ENCODE measurements around the gene PTEN.
"Not testable (repeated sequence)": the region's sequence is repeated elsewhere in the genome, so short reads cannot be mapped to it uniquely, and the experiment has no call there.

The PTEN gene

DNA sequence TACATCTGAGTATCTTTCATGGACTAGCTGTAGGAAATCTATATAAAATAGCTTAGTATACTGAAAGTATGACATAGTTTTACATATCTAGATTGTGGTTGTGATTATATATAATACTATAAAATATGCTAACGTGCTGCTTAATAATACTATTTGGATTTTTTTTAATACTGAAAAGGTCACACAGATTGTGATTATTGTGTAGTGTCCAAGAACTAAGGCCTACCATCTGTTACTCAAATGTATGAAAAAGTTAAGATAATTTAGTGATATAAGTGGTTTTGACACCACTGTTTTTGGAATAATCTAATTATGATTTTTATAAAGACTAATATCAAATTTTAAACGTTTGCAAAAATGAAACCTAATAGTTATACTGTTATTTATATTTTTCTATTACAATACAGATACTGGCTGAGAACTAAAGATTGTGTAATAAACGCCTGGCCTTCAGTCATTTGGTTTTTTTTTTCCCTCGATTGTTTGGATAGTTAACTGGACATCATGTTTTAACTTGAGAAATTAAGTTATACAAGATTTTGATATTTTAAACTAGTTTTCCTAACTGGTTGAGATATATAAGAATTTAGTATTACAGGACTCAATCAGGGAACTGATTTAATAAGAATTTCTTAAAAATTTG is 12.6 kb downstream of the PTEN start:
- no peaks in the 10 kb centered on the region for H3K27me3 ChIP-seq (ENCODE audit: insufficient read depth, low read length)
- H3K4me3 ChIP-seq (ENCODE audit: low read length): no peak overlapping the region
- H3K9ac ChIP-seq (ENCODE audit: low read depth, low read length): no peak overlapping the region
- no peaks in the 10 kb centered on the region for H3K9me3 ChIP-seq (ENCODE audit: insufficient read depth, low read depth, low read length)
- WGBS: 98% methylated on average over 3 of the region's 4 CpGs
- no peak overlapping the region for H3K27ac ChIP-seq (ENCODE audit: low read depth, low read length)
- H3K36me3 ChIP-seq (ENCODE audit: insufficient read depth, low read length): peaks cover 17% of the 10 kb centered on the region
- H3K4me1 ChIP-seq (ENCODE audit: insufficient read depth, low read length): peaks cover 13% of the 10 kb centered on the region

- Histone ChIP-seq H3K9ac (ENCODE audit: low read depth, low read length) (no peak overlapping the region), H3K9me3 (ENCODE audit: insufficient read depth, low read depth, low read length) (no peaks in the 10 kb centered on the region), H3K4me3 (ENCODE audit: low read length) (no peak overlapping the region), H3K27ac (ENCODE audit: low read depth, low read length) (no peak overlapping the region), H3K36me3 (ENCODE audit: insufficient read depth, low read length) (peaks cover 21% of the 10 kb centered on the region), H3K4me1 (ENCODE audit: insufficient read depth, low read length) (peaks cover 10% of the 10 kb centered on the region), H3K27me3 (ENCODE audit: insufficient read depth, low read length) (no peaks in the 10 kb centered on the region)
- 94% methylated on average over 8 of the region's 9 CpGs for WGBS
These were observed 15.4 kb downstream of the PTEN start for GRCh38 chr10:87878664-87879459.

GRCh38 chr10:87880336-87880735 is 16.9 kb downstream of the PTEN start:
- Histone ChIP-seq H3K4me3 (ENCODE audit: low read length) (no peak overlapping the region), H3K9ac (ENCODE audit: low read depth, low read length) (no peak overlapping the region), H3K27ac (ENCODE audit: low read depth, low read length) (no peak overlapping the region), H3K27me3 (ENCODE audit: insufficient read depth, low read length) (no peaks in the 10 kb centered on the region), H3K36me3 (ENCODE audit: insufficient read depth, low read length) (peaks cover 28% of the 10 kb centered on the region), H3K9me3 (ENCODE audit: insufficient read depth, low read depth, low read length) (peaks cover 4% of the 10 kb centered on the region; the same call in 1 of the 2 replicates), H3K4me1 (ENCODE audit: insufficient read depth, low read length) (peaks cover 5% of the 10 kb centered on the region; the same call in 1 of the 2 replicates)

GRCh38 chr10:87881373-87882059 is 18.1 kb downstream of the PTEN start:
- H3K27ac ChIP-seq (ENCODE audit: low read depth, low read length); H3K4me3 ChIP-seq (ENCODE audit: low read length); H3K4me1 ChIP-seq (ENCODE audit: insufficient read depth, low read length); H3K27me3 ChIP-seq (ENCODE audit: insufficient read depth, low read length); H3K9ac ChIP-seq (ENCODE audit: low read depth, low read length): not testable (repeated sequence)
- Histone ChIP-seq H3K9me3 (ENCODE audit: insufficient read depth, low read depth, low read length) (peaks cover 12% of the 10 kb centered on the region), H3K36me3 (ENCODE audit: insufficient read depth, low read length) (peaks cover 39% of the 10 kb centered on the region)
- WGBS: 95% methylated on average over 5 of the region's 5 CpGs

GRCh38 chr10:87882555-87883294 is 19.3 kb downstream of the PTEN start:
- no peak overlapping the region for H3K9ac ChIP-seq (ENCODE audit: low read depth, low read length)
- no peak overlapping the region for H3K4me3 ChIP-seq (ENCODE audit: low read length)
- peaks cover 5% of the 10 kb centered on the region; the same call in 1 of the 2 replicates for H3K4me1 ChIP-seq (ENCODE audit: insufficient read depth, low read length)
- 86% methylated on average over 2 of the region's 2 CpGs for WGBS
- H3K27ac ChIP-seq (ENCODE audit: low read depth, low read length): no peak overlapping the region
- H3K9me3 ChIP-seq (ENCODE audit: insufficient read depth, low read depth, low read length): peaks cover 12% of the 10 kb centered on the region
- H3K27me3 ChIP-seq (ENCODE audit: insufficient read depth, low read length): no peaks in the 10 kb centered on the region
- H3K36me3 ChIP-seq (ENCODE audit: insufficient read depth, low read length): peaks cover 51% of the 10 kb centered on the region

DNA sequence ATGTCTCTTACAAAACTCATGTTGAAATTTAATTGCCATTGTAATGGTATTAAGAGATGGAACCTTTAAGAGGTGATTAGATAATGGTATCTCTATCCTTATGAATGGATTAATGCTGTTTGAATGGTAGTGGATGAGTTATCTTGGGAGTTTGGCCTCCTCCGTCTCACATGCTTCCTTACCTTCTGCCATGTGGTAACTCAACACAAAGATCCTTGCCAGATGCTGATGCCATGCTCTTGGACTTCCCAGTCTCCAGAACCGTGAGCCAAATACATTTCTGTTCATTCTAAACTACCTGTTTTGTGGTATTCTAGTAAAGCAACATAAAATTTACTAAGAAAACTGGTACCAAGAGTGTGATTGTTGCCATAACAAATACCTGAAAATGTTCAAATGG is 23.2 kb downstream of the PTEN start:
- 82% methylated on average over 2 of the region's 2 CpGs for WGBS
- no peaks in the 10 kb centered on the region for H3K27me3 ChIP-seq (ENCODE audit: insufficient read depth, low read length)
- H3K27ac ChIP-seq (ENCODE audit: low read depth, low read length): no peak overlapping the region
- H3K4me3 ChIP-seq (ENCODE audit: low read length): no peak overlapping the region
- no peak overlapping the region for H3K9ac ChIP-seq (ENCODE audit: low read depth, low read length)
- H3K36me3 ChIP-seq (ENCODE audit: insufficient read depth, low read length): peaks cover 36% of the 10 kb centered on the region
- H3K9me3 ChIP-seq (ENCODE audit: insufficient read depth, low read depth, low read length): peaks cover 12% of the 10 kb centered on the region
- H3K4me1 ChIP-seq (ENCODE audit: insufficient read depth, low read length): no peaks in the 10 kb centered on the region

GRCh38 chr10:87887146-87887545 is 23.7 kb downstream of the PTEN start:
- 97% methylated on average over 1 of the region's 1 CpG for WGBS

GRCh38 chr10:87887548-87888289 is 24.3 kb downstream of the PTEN start:
- Histone ChIP-seq H3K27ac (ENCODE audit: low read depth, low read length) (no peak overlapping the region), H3K4me1 (ENCODE audit: insufficient read depth, low read length) (no peaks in the 10 kb centered on the region), H3K27me3 (ENCODE audit: insufficient read depth, low read length) (no peaks in the 10 kb centered on the region), H3K36me3 (ENCODE audit: insufficient read depth, low read length) (peaks cover 32% of the 10 kb centered on the region), H3K4me3 (ENCODE audit: low read length) (no peak overlapping the region), H3K9ac (ENCODE audit: low read depth, low read length) (no peak overlapping the region), H3K9me3 (ENCODE audit: insufficient read depth, low read depth, low read length) (peaks cover 12% of the 10 kb centered on the region)
- WGBS: 93% methylated on average over 2 of the region's 2 CpGs

More at GRCh38 chr10:87887146-87887545, 23.7 kb downstream of the PTEN start:
- Histone ChIP-seq H3K4me1 (ENCODE audit: insufficient read depth, low read length) (no peaks in the 10 kb centered on the region), H3K36me3 (ENCODE audit: insufficient read depth, low read length) (peaks cover 36% of the 10 kb centered on the region), H3K9ac (ENCODE audit: low read depth, low read length) (no peak overlapping the region), H3K9me3 (ENCODE audit: insufficient read depth, low read depth, low read length) (peaks cover 12% of the 10 kb centered on the region), H3K27ac (ENCODE audit: low read depth, low read length) (no peak overlapping the region), H3K27me3 (ENCODE audit: insufficient read depth, low read length) (no peaks in the 10 kb centered on the region), H3K4me3 (ENCODE audit: low read length) (no peak overlapping the region)

DNA sequence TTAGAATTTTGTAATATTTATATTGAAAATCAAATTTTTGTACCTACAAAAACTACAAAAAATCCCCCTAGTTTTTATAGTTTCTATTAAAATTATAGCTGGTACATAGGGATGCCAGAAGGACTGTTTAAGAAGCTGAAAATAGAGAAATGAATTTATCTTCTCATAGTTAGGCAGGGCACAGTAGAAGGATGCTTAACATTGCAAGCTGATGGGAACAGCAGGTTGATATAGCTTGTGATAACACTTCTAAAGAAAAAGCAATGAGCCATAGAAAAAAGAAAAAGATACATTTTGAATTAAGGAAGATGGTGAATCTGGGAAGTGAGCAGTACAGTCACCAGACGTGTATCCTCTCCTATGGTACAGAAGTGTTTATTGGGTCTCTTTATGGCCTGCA is 32.0 kb downstream of the PTEN start:
- Histone ChIP-seq H3K9me3 (ENCODE audit: insufficient read depth, low read depth, low read length) (0 out of 2 replicates have a peak, but pooled peaks cover 4% of the 10 kb centered on the region), H3K36me3 (ENCODE audit: insufficient read depth, low read length) (peaks cover 14% of the 10 kb centered on the region), H3K4me3 (ENCODE audit: low read length) (no peak overlapping the region), H3K4me1 (ENCODE audit: insufficient read depth, low read length) (no peaks in the 10 kb centered on the region), H3K27me3 (ENCODE audit: insufficient read depth, low read length) (no peaks in the 10 kb centered on the region), H3K9ac (ENCODE audit: low read depth, low read length) (no peak overlapping the region), H3K27ac (ENCODE audit: low read depth, low read length) (no peak overlapping the region)
- WGBS: 91% methylated on average over 1 of the region's 1 CpG

DNA sequence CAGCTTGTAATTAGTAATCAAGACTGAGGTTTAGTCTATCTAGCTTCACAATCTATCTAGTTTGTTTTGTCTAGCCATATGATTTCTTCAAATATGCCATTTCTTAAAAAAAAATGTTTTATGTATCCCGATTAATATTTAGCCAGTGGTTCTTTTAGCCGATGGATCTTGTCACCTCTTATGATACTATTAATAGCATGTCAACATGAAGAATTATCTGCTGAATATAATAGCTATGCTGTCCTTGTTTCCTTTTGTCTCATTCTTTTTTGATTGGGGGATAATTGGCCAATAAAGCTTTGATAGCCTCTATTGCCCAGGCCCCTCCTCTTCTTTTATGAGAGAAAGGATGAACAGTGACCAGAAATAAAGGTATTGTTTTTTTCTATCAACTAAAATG is 32.8 kb downstream of the PTEN start:
- 0 out of 2 replicates have a peak, but pooled peaks cover 4% of the 10 kb centered on the region for H3K9me3 ChIP-seq (ENCODE audit: insufficient read depth, low read depth, low read length)
- no CpG with 5 or more reads among the region's 2 CpGs for WGBS
- H3K9ac ChIP-seq (ENCODE audit: low read depth, low read length): no peak overlapping the region
- no peaks in the 10 kb centered on the region for H3K4me1 ChIP-seq (ENCODE audit: insufficient read depth, low read length)
- no peaks in the 10 kb centered on the region for H3K27me3 ChIP-seq (ENCODE audit: insufficient read depth, low read length)
- peaks cover 14% of the 10 kb centered on the region for H3K36me3 ChIP-seq (ENCODE audit: insufficient read depth, low read length)
- H3K27ac ChIP-seq (ENCODE audit: low read depth, low read length): no peak overlapping the region
- H3K4me3 ChIP-seq (ENCODE audit: low read length): no peak overlapping the region
